ENCODE measurements around the gene SNRNP70.

SNRNP70 gene

GRCh38 chr19:49085868-49086232 lies 599 bp downstream of the SNRNP70 start:
- Histone ChIP-seq H3K4me1 (ENCODE audit: control extremely low read depth in 1 of 4, control insufficient read depth in 4 of 4, insufficient read depth in 4 of 4, low read length in 3 of 4) (peaks cover 0 to 23% (median 20%) of the 10 kb centered on the region in 4 experiments), H3K4me3 (ENCODE audit: control insufficient read depth in 1 of 7, extremely low read depth in 1 of 7, insufficient read depth in 4 of 7, low read depth in 2 of 7, low read length in 6 of 7) (peak overlapping the region; percentile 82 to 99 (median 93)), H3K27ac (ENCODE audit: insufficient read depth in 1 of 2, low read depth in 1 of 2, low read length in 2 of 2, poor library complexity in 1 of 2, severe bottlenecking in 2 of 2) (peak overlapping the region; percentile 78 to 93), H3K36me3 (ENCODE audit: control insufficient read depth in 4 of 4, insufficient read depth in 4 of 4, low read length in 3 of 4) (peaks cover 10 to 32% (median 26%) of the 10 kb centered on the region in 4 experiments), H3K27me3 (replicated peaks in 2 of 5; ENCODE audit: control insufficient read depth in 4 of 5, insufficient read depth in 5 of 5, low read length in 4 of 5) (no peaks in the 10 kb centered on the region), H3K9me3 (ENCODE audit: control extremely low read depth in 1 of 5, control insufficient read depth in 4 of 5, insufficient read depth in 2 of 5, low read depth in 1 of 5, low read length in 4 of 5) (no peaks in the 10 kb centered on the region)
- 3% methylated on average over 14 of the region's 14 CpGs for whole genome bisulfite sequencing (ENCODE audit: insufficient coverage)
- CTCF ChIA-PET: interaction anchor here (0.8 kb wide), 1 partner anchor 9 kb away, joined by 4 read pairs; no protein-coding TSS in a partner anchor
- no peak for DNase-seq
- POLR2A ChIA-PET: no interaction called here

DNA sequence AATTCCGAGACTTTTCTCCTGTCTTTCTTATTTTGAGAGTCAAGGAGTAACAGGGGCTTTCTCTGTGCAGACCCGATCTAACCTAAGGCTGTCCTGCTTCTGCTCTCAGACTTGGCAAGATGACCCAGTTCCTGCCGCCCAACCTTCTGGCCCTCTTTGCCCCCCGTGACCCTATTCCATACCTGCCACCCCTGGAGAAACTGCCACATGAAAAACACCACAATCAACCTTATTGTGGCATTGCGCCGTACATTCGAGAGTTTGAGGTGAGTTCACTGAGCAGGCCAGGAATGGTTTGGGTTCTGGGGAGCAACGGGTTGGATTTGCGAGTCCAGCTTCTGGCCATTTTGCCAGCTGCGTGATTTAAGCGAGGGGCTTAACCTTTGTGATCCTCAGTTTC lies 1.0 kb downstream of the SNRNP70 start:
- WGBS (ENCODE audit: insufficient coverage): 74% methylated on average over 11 of the region's 11 CpGs
- ChIA-PET CTCF (interaction anchor here (0.8 to 2.0 kb wide), 3 partner anchors 9 to 12 kb away, joined by 4 to 8 read pairs (median 5); no protein-coding TSS in a partner anchor), POLR2A (no interaction called here)
- peak overlapping the region; percentile 78 to 93 for H3K27ac ChIP-seq (ENCODE audit: insufficient read depth in 1 of 2, low read depth in 1 of 2, low read length in 2 of 2, poor library complexity in 1 of 2, severe bottlenecking in 2 of 2)
- H3K4me1 ChIP-seq (ENCODE audit: control extremely low read depth in 1 of 4, control insufficient read depth in 4 of 4, insufficient read depth in 4 of 4, low read length in 3 of 4): peaks cover 0 to 23% (median 20%) of the 10 kb centered on the region in 4 experiments
- H3K27me3 ChIP-seq (replicated peaks in 2 of 5; ENCODE audit: control insufficient read depth in 4 of 5, insufficient read depth in 5 of 5, low read length in 4 of 5): no peaks in the 10 kb centered on the region
- H3K4me3 ChIP-seq (ENCODE audit: control insufficient read depth in 1 of 7, extremely low read depth in 1 of 7, insufficient read depth in 4 of 7, low read depth in 2 of 7, low read length in 6 of 7): peak overlapping the region; percentile 82 to 99 (median 93)
- no peak for DNase-seq
- H3K36me3 ChIP-seq (ENCODE audit: control insufficient read depth in 4 of 4, insufficient read depth in 4 of 4, low read length in 3 of 4): peaks cover 12 to 36% (median 29%) of the 10 kb centered on the region in 4 experiments
- no peaks in the 10 kb centered on the region for H3K9me3 ChIP-seq (ENCODE audit: control extremely low read depth in 1 of 5, control insufficient read depth in 4 of 5, insufficient read depth in 2 of 5, low read depth in 1 of 5, low read length in 4 of 5)

DNA sequence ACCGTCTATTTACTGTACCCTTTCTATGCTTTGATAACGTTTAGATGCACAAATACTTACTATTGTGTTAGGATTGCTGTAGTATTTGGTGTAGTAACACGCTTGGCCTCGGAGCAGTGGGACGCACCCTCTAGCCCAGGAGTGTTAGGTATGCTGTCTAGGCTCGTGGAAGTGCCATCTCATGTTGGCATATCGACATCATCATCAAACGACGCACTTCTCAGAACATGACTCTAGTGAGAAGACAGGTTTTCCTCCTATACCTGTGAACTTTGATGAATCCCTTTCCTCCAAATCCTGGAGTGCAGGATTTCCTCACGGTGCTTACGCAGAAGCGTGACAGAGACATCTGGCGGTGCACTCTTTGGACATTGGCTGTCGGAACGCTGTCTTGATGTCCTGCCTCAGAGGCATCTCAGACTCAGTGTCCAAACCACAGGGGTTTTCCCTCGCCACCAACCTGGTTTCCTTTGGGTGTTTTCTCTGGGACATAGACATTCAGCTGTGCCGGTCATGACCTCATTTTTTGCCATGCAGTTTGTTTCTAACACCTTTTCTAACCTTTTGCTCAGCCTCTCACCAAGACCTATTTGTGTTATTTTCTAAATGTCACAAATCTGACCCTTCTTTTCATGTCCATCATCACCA lies 6.3 kb downstream of the SNRNP70 start:
- H3K9me3 ChIP-seq (ENCODE audit: control extremely low read depth in 1 of 5, control insufficient read depth in 4 of 5, insufficient read depth in 2 of 5, low read depth in 1 of 5, low read length in 4 of 5): no peaks in the 10 kb centered on the region
- POLR2A ChIA-PET: interaction anchor here (0.6 kb wide), 1 partner anchor 394 kb away, joined by 7 read pairs; no protein-coding TSS in a partner anchor
- no peak for DNase-seq
- CTCF ChIA-PET: interaction anchor here (0.9 to 1.4 kb wide), 3 partner anchors 15 to 106 kb away, joined by 3 to 4 read pairs (median 3); no protein-coding TSS in a partner anchor
- peaks cover 0 to 11% (median 6%) of the 10 kb centered on the region in 4 experiments for H3K4me1 ChIP-seq (ENCODE audit: control extremely low read depth in 1 of 4, control insufficient read depth in 4 of 4, insufficient read depth in 4 of 4, low read length in 3 of 4)
- H3K27me3 ChIP-seq (replicated peaks in 2 of 5; ENCODE audit: control insufficient read depth in 4 of 5, insufficient read depth in 5 of 5, low read length in 4 of 5): no peaks in the 10 kb centered on the region
- H3K36me3 ChIP-seq (ENCODE audit: control insufficient read depth in 4 of 4, insufficient read depth in 4 of 4, low read length in 3 of 4): peaks cover 27 to 79% (median 65%) of the 10 kb centered on the region in 4 experiments
- no peak overlapping the region for H3K4me3 ChIP-seq (ENCODE audit: control insufficient read depth in 1 of 7, extremely low read depth in 1 of 7, insufficient read depth in 4 of 7, low read depth in 2 of 7, low read length in 6 of 7)
- 99% methylated on average over 11 of the region's 17 CpGs for WGBS (ENCODE audit: insufficient coverage)
- H3K27ac ChIP-seq (ENCODE audit: insufficient read depth in 1 of 2, low read depth in 1 of 2, low read length in 2 of 2, poor library complexity in 1 of 2, severe bottlenecking in 2 of 2): no peak overlapping the region

DNA sequence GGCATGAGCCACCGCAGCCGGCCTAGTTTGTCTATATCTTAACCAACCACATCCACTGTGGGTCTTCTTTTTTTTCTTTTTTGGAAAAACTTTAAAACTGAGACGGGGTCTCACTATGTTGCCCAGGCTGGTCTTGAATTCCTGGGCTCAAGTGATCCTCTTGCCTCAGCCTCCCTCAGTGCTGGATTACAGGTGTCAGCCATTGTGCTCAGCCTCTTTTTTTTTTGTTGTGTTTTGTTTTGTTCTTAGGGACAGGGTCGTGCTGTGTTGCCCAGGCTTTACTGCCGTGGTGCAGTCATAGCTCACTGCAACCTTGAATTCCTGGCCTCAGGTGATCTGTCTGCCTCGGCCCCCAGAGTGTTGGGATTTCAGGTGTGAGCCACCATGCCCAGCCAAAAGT lies 7.4 kb downstream of the SNRNP70 start:
- Histone ChIP-seq H3K9me3 (ENCODE audit: control extremely low read depth in 1 of 5, control insufficient read depth in 4 of 5, insufficient read depth in 2 of 5, low read depth in 1 of 5, low read length in 4 of 5) (no peaks in the 10 kb centered on the region), H3K4me1 (ENCODE audit: control extremely low read depth in 1 of 4, control insufficient read depth in 4 of 4, insufficient read depth in 4 of 4, low read length in 3 of 4) (no peaks in the 10 kb centered on the region), H3K27ac (ENCODE audit: insufficient read depth in 1 of 2, low read depth in 1 of 2, low read length in 2 of 2, poor library complexity in 1 of 2, severe bottlenecking in 2 of 2) (no peak overlapping the region), H3K27me3 (replicated peaks in 2 of 5; ENCODE audit: control insufficient read depth in 4 of 5, insufficient read depth in 5 of 5, low read length in 4 of 5) (no peaks in the 10 kb centered on the region), H3K4me3 (ENCODE audit: control insufficient read depth in 1 of 7, extremely low read depth in 1 of 7, insufficient read depth in 4 of 7, low read depth in 2 of 7, low read length in 6 of 7) (no peak overlapping the region), H3K36me3 (ENCODE audit: control insufficient read depth in 4 of 4, insufficient read depth in 4 of 4, low read length in 3 of 4) (peaks cover 27 to 81% (median 66%) of the 10 kb centered on the region in 4 experiments)
- ChIA-PET CTCF (interaction anchor here (1.4 kb wide), 2 partner anchors 14 to 21 kb away, joined by 3 to 4 read pairs; no protein-coding TSS in a partner anchor), POLR2A (no interaction called here)
- no peak for DNase-seq
- 100% methylated on average over 4 of the region's 6 CpGs for WGBS (ENCODE audit: insufficient coverage)

GRCh38 chr19:49094505-49095482 lies 9.5 kb downstream of the SNRNP70 start:
- Histone ChIP-seq H3K27ac (ENCODE audit: insufficient read depth in 1 of 2, low read depth in 1 of 2, low read length in 2 of 2, poor library complexity in 1 of 2, severe bottlenecking in 2 of 2) (no peak overlapping the region), H3K27me3 (replicated peaks in 2 of 5; ENCODE audit: control insufficient read depth in 4 of 5, insufficient read depth in 5 of 5, low read length in 4 of 5) (no peaks in the 10 kb centered on the region), H3K4me1 (ENCODE audit: control extremely low read depth in 1 of 4, control insufficient read depth in 4 of 4, insufficient read depth in 4 of 4, low read length in 3 of 4) (no peaks in the 10 kb centered on the region), H3K36me3 (ENCODE audit: control insufficient read depth in 4 of 4, insufficient read depth in 4 of 4, low read length in 3 of 4) (peaks cover 31 to 86% (median 73%) of the 10 kb centered on the region in 4 experiments), H3K9me3 (ENCODE audit: control extremely low read depth in 1 of 5, control insufficient read depth in 4 of 5, insufficient read depth in 2 of 5, low read depth in 1 of 5, low read length in 4 of 5) (no peaks in the 10 kb centered on the region), H3K4me3 (ENCODE audit: control insufficient read depth in 1 of 7, extremely low read depth in 1 of 7, insufficient read depth in 4 of 7, low read depth in 2 of 7, low read length in 6 of 7) (no peak overlapping the region)
- DNase-seq: no peak
- WGBS (ENCODE audit: insufficient coverage): 94% methylated on average over 19 of the region's 23 CpGs
- POLR2A ChIA-PET: no interaction called here
- CTCF ChIA-PET: interaction anchor here (0.8 to 2.6 kb wide), 8 partner anchors 9 to 104 kb away, joined by 3 to 11 read pairs (median 4); no protein-coding TSS in a partner anchor

DNA sequence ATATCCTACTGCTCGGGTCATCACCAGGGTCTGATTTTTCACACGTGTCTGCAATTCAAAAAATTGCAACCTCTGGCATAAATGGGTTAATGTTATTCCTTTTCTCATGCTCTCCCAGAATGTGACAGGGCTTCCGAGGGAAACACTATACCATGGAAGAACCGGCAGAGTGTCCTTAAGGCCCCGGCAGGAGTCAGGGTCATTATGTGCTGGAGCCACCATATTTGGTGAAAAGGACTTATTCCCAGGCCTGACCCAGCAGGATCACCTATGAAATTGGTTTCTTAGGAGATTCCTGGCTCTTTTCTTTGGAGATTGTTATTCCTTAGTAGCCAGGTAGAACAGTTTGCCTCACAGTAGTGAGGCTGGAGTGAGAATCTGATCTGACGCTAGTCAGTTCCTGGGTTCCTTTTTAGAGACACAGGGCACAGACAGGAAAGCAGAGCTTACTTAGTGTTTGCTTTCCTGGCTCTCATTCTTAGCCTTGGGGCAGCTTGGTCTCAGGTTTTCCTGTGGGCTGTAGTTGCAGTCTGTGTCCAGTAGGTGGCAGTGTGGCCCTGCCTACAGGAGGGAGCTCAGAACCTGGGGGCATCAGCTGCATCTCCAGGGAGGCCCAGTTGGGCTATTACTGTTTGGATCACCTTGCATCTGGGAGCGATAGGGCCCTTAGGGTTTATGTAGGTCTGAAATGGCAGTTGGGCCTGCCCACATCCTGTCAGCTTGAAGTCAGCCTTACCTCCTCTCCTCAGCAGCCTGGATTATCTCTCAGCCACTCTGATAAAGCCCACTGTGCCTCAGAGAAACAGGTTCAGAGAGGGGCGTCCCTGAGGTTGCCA lies 12.4 kb downstream of the SNRNP70 start:
- no peaks in the 10 kb centered on the region for H3K27me3 ChIP-seq (replicated peaks in 2 of 5; ENCODE audit: control insufficient read depth in 4 of 5, insufficient read depth in 5 of 5, low read length in 4 of 5)
- WGBS (ENCODE audit: insufficient coverage): 77% methylated on average over 7 of the region's 8 CpGs
- peak; percentile 71 to 88 (median 81) for DNase-seq
- H3K9me3 ChIP-seq (ENCODE audit: control extremely low read depth in 1 of 5, control insufficient read depth in 4 of 5, insufficient read depth in 2 of 5, low read depth in 1 of 5, low read length in 4 of 5): no peaks in the 10 kb centered on the region
- no peaks in the 10 kb centered on the region for H3K4me1 ChIP-seq (ENCODE audit: control extremely low read depth in 1 of 4, control insufficient read depth in 4 of 4, insufficient read depth in 4 of 4, low read length in 3 of 4)
- POLR2A ChIA-PET: interaction anchor here (0.6 to 1.1 kb wide), 2 partner anchors 12 to 400 kb away, joined by 3 to 4 read pairs; no protein-coding TSS in a partner anchor
- no peak overlapping the region for H3K27ac ChIP-seq (ENCODE audit: insufficient read depth in 1 of 2, low read depth in 1 of 2, low read length in 2 of 2, poor library complexity in 1 of 2, severe bottlenecking in 2 of 2)
- H3K36me3 ChIP-seq (ENCODE audit: control insufficient read depth in 4 of 4, insufficient read depth in 4 of 4, low read length in 3 of 4): peaks cover 13 to 83% (median 71%) of the 10 kb centered on the region in 4 experiments
- CTCF ChIA-PET: interaction anchor here (0.6 to 3.3 kb wide), 34 partner anchors 9 to 309 kb away, joined by 3 to 35 read pairs (median 4); partner anchors contain the start of gene LIN7B
- no peak overlapping the region for H3K4me3 ChIP-seq (ENCODE audit: control insufficient read depth in 1 of 7, extremely low read depth in 1 of 7, insufficient read depth in 4 of 7, low read depth in 2 of 7, low read length in 6 of 7)

Data from common myeloid progenitor, CD34-positive (primary cell).